Neural progenitor cell (in vitro differentiated cells): Measurements from ENCODE around the gene PRMT7. TPM values are rescaled to one million over a fixed set of nuclear protein-coding genes. Genes with fewer than 3 reads are reported as not detected.
A peak's percentile ranks its signal among the peaks of the same experiment; 100 is the strongest.

Source experiments
- DNase-seq: peaks from one replicate; pipeline ENCODE4 v3.0.0-alpha.2; 2016; ENCODE audit warnings: low spot score
- H2AFZ ChIP-seq: fragments of 200-600 bp; sonication (generic); replicated peaks from 2 replicates; pipeline ENCODE4 v1.6.1; 2016; ENCODE audit warnings: antibody characterized with exemption
- H3F3A ChIP-seq: fragments of 200-600 bp; sonication (generic); 2 replicates; pipeline ENCODE4 v1.6.1; 2016; ENCODE audit warnings: antibody characterized with exemption, low read depth
- H3K27ac ChIP-seq: fragments of 200-600 bp; sonication (generic); 2 replicates; pipeline ENCODE4 v1.5.1; 2016; ENCODE audit warnings: mild to moderate bottlenecking
- H3K27me3 ChIP-seq: fragments of 200-600 bp; sonication (generic); 2 replicates; pipeline ENCODE4 v1.6.1; 2016; ENCODE audit warnings: mild to moderate bottlenecking, moderate library complexity
- H3K36me3 ChIP-seq: fragments of 200-600 bp; sonication (generic); 2 replicates; pipeline ENCODE4 v1.5.1; 2016
- H3K4me1 ChIP-seq: fragments of 200-600 bp; sonication (generic); 2 replicates; pipeline ENCODE4 v1.6.1; 2016; ENCODE audit warnings: mixed run types
- H3K4me2 ChIP-seq: fragments of 200-600 bp; sonication (generic); 2 replicates; pipeline ENCODE4 v1.6.1; 2016
- H3K4me3 ChIP-seq: fragments of 200-600 bp; sonication (generic); 2 replicates; pipeline ENCODE4 v1.5.1; 2016
- H3K79me2 ChIP-seq: fragments of 200-600 bp; sonication (generic); 2 replicates; pipeline ENCODE4 v1.6.1; 2016; ENCODE audit warnings: low read depth
- H3K9ac ChIP-seq: fragments of 200-600 bp; sonication (generic); 2 replicates; pipeline ENCODE4 v1.6.1; 2016
- H3K9me3 ChIP-seq: fragments of 200-600 bp; sonication (generic); 2 replicates; pipeline ENCODE4 v1.5.1; 2016; ENCODE audit warnings: low read depth
- H4K20me1 ChIP-seq: fragments of 200-600 bp; sonication (generic); 2 replicates; pipeline ENCODE4 v1.6.1; 2016; ENCODE audit warnings: low read depth
- H3K27ac Mint-ChIP-seq: 3 replicates; pipeline ENCODE4 v1.8.0; 2021; ENCODE audit warnings: mixed read lengths
- H3K27me3 Mint-ChIP-seq: 2 replicates; pipeline ENCODE4 v1.8.0; 2022; ENCODE audit warnings: low read depth, mild to moderate bottlenecking, inconsistent platforms, moderate library complexity, mixed read lengths; ENCODE audit not compliant: insufficient read depth
- H3K36me3 Mint-ChIP-seq: 3 replicates; pipeline ENCODE4 v1.8.0; 2021; ENCODE audit warnings: mixed read lengths
- H3K4me1 Mint-ChIP-seq: 3 replicates; pipeline ENCODE4 v1.8.0; 2021; ENCODE audit warnings: mixed read lengths
- H3K4me3 Mint-ChIP-seq: 3 replicates; pipeline ENCODE4 v1.8.0; 2021; ENCODE audit warnings: mild to moderate bottlenecking, moderate library complexity, mixed read lengths
- H3K9me3 Mint-ChIP-seq: 3 replicates; pipeline ENCODE4 v1.8.0; 2020; ENCODE audit warnings: mixed read lengths
- CTCF ChIP-seq: fragments of 200-600 bp; sonication (generic); IDR thresholded peaks from 2 replicates; pipeline ENCODE4 v1.5.1; 2017; ENCODE audit warnings: antibody characterized with exemption, mild to moderate bottlenecking
- EZH2 ChIP-seq: fragments of 200-600 bp; sonication (generic); IDR thresholded peaks from 2 replicates; pipeline ENCODE4 v1.6.1; 2017; ENCODE audit warnings: antibody characterized with exemption, mild to moderate bottlenecking, moderate library complexity
- EZH2phosphoT487 ChIP-seq: fragments of 200-600 bp; sonication (generic); IDR thresholded peaks from 2 replicates; pipeline ENCODE4 v1.6.1; 2017; ENCODE audit warnings: antibody characterized with exemption
- total RNA-seq: library from RNA; depleted of rRNA; stranded (reverse); fragments of >200 nt; gene quantifications from 2 replicates; pipeline ENCODE4 v1.2.3, GENCODE V29; 2015; ENCODE audit warnings: low replicate concordance

The PRMT7 gene
- total RNA-seq, 1 donor from 2014 or later = 70.2 TPM

GRCh38 chr16:68270353-68270752, 40.5 kb upstream of the PRMT7 start:
- Histone ChIP-seq H3K4me1 (peaks cover 13% of the 10 kb centered on the region), H3K79me2 (peaks cover 32% of the 10 kb centered on the region), H3K36me3 (no peaks in the 10 kb centered on the region), H2AFZ (no peak overlapping the region), H3K27me3 (peaks cover 6% of the 10 kb centered on the region), H3K9me3 (no peaks in the 10 kb centered on the region), H3K4me2 (no peak overlapping the region), H3K4me3 (no peak overlapping the region), H3K9ac (no peak overlapping the region), H3F3A (peaks cover 11% of the 10 kb centered on the region), H3K27ac (no peak overlapping the region), H4K20me1 (peaks cover 3% of the 10 kb centered on the region)
- no peak for DNase-seq
- TF ChIP-seq EZH2phosphoT487 (no peak), CTCF (no peak), EZH2 (no peak)
- Mint-ChIP-seq H3K4me1 (peaks cover 26% of the 10 kb centered on the region), H3K4me3 (no peak overlapping the region), H3K27ac (no peak overlapping the region), H3K9me3 (no peaks in the 10 kb centered on the region), H3K36me3 (no peaks in the 10 kb centered on the region), H3K27me3 (no peaks in the 10 kb centered on the region)

- H3K27ac Mint-ChIP-seq = peak overlapping the region; percentile 33
- TF ChIP-seq EZH2phosphoT487 = no peak
- no peak for TF ChIP-seq CTCF
- TF ChIP-seq EZH2 = no peak
Observed at GRCh38 chr16:68272507-68273209, 38.2 kb upstream of the PRMT7 start.

GRCh38 chr16:68273459-68273858, 37.4 kb upstream of the PRMT7 start:
- H3K27ac ChIP-seq = no peak overlapping the region
- Mint-ChIP-seq H3K27ac (no peak overlapping the region), H3K4me3 (no peak overlapping the region), H3K9me3 (no peaks in the 10 kb centered on the region), H3K36me3 (no peaks in the 10 kb centered on the region), H3K27me3 (no peaks in the 10 kb centered on the region), H3K4me1 (peaks cover 6% of the 10 kb centered on the region)
- H3K9me3 ChIP-seq = no peaks in the 10 kb centered on the region
- TF ChIP-seq EZH2phosphoT487 (no peak), CTCF (no peak), EZH2 (no peak)
- no peak overlapping the region for H3K9ac ChIP-seq
- H3K4me3 ChIP-seq = no peak overlapping the region
- H4K20me1 ChIP-seq = no peaks in the 10 kb centered on the region
- no peaks in the 10 kb centered on the region for H3K27me3 ChIP-seq
- H3K36me3 ChIP-seq = no peaks in the 10 kb centered on the region
- peaks cover 11% of the 10 kb centered on the region for H3F3A ChIP-seq
- peaks cover under 1% of the 10 kb centered on the region for H3K4me1 ChIP-seq
- no peak for DNase-seq
- H3K4me2 ChIP-seq = no peak overlapping the region
- peaks cover 8% of the 10 kb centered on the region for H3K79me2 ChIP-seq
- H2AFZ ChIP-seq = no peak overlapping the region

More at GRCh38 chr16:68272507-68273209, 38.2 kb upstream of the PRMT7 start:
- peaks cover 3% of the 10 kb centered on the region for H4K20me1 ChIP-seq
- no peaks in the 10 kb centered on the region for H3K9me3 ChIP-seq
- Mint-ChIP-seq H3K4me1 (peaks cover 13% of the 10 kb centered on the region), H3K4me3 (no peak overlapping the region), H3K36me3 (no peaks in the 10 kb centered on the region), H3K27me3 (no peaks in the 10 kb centered on the region), H3K9me3 (no peaks in the 10 kb centered on the region)
- no peak overlapping the region for H3K27ac ChIP-seq
- no peak overlapping the region for H2AFZ ChIP-seq
- DNase-seq = no peak
- no peaks in the 10 kb centered on the region for H3K27me3 ChIP-seq
- H3K4me3 ChIP-seq = no peak overlapping the region
- no peaks in the 10 kb centered on the region for H3K36me3 ChIP-seq
- no peak overlapping the region for H3K9ac ChIP-seq
- peaks cover 14% of the 10 kb centered on the region for H3K79me2 ChIP-seq
- H3K4me1 ChIP-seq = peaks cover 9% of the 10 kb centered on the region
- H3F3A ChIP-seq = peaks cover 11% of the 10 kb centered on the region
- no peak overlapping the region for H3K4me2 ChIP-seq
